Middle frontal gyrus (tissue), 1 donor: ENCODE results near the gene COMT.

Experiments used
- DNase-seq: peaks from one replicate; pipeline ENCODE4 v3.0.0-alpha.2; 2015; ENCODE audit warnings: low spot score; ENCODE audit errors: extremely low spot score

The COMT gene

DNA sequence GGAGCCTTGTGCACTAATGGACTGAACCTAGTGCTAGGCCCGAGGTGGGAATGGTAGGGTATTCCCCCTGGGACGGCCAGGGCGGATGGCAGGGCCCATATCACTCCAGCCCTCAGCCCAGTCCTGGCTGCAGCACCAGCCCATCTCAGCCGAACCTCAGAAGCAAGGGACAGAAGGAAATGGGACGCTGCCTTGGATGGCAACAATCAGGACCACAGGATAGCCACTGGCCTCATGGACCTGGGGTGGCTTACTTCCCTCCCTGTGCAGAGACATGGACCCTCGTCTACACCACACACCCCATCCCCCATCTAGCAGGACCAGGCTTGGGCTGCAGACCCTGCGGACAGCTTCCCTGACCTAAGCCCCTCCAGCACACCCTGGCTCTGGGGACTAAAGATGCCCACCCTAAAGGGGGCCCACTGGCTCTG, 50.9 kb downstream of the COMT start:
- DNase-seq: no peak

DNA sequence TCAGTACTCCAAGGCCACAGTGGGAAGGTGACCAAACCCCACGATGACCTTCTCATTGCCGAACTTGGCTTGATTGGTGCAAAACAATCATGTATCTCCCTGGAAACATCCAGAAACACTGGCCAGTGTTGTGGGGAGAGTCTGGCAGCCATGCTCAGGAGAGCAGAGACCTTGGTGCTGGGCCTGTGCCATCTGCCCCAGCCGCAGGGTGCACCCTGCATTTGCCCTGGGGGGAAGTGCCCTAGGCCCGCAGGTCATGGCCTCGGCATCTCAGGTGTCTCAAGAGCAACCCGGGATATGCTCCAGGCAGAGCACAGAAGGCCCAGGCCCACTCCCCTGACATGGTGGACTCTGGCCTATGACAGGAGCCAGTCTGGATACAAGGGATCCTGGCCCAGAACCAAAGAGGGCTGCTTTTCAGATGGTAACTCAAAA, 51.4 kb downstream of the COMT start:
- DNase-seq: no peak

DNA sequence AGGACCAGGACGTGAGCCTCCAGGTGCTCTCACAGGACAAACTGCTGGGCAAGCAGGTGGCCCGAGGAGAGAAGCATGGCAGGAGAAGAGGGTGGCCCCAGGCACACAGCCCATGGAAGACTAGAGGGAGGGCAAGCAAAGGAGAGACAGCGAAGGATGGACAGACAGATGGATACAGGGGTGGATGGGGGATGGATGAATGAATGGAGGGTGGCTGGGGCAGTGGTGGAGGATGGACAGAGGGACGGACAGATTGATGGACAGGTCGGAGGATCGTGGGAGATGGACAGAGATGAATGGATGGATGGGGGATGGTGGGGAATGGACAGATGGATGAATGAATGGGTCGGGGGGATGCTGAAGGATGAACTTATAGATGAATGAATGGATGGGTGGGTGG, 52.4 kb downstream of the COMT start:
- no peak for DNase-seq

DNA sequence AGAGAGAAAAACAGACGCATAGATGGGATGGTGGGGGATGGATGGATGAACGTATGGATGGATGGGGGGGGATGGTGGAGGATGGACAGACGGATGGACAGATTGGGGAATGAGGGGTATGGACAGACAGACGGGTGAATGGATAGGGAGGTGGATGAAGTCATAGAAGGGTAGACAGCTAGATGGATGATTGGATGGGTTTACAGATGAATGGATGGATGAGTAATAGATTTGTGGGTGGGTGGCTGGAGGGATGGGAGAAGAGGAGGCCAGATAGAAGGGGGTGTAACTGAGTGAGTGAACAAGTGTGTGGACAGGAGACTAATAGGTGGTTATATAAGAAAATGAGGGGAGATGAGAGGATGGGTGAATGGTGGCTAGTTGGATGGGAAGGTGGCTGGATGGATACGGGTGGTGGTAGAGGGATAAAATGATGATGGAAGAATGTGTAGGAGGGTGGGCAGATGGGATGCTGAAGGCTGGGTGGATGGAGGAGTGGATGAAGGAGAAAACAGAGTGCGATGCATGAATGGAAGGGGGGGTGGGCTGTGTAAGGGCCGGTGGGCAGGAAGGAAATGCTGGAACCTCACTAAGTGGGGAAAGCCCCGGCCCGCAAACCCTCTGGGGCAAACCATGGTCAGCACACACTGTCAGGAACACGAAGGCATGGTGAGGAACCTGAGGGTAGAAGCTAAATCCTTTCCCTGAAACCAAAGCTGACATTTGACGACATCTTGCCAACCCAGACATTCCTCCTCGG, 53.5 kb downstream of the COMT start:
- DNase-seq: no peak

DNA sequence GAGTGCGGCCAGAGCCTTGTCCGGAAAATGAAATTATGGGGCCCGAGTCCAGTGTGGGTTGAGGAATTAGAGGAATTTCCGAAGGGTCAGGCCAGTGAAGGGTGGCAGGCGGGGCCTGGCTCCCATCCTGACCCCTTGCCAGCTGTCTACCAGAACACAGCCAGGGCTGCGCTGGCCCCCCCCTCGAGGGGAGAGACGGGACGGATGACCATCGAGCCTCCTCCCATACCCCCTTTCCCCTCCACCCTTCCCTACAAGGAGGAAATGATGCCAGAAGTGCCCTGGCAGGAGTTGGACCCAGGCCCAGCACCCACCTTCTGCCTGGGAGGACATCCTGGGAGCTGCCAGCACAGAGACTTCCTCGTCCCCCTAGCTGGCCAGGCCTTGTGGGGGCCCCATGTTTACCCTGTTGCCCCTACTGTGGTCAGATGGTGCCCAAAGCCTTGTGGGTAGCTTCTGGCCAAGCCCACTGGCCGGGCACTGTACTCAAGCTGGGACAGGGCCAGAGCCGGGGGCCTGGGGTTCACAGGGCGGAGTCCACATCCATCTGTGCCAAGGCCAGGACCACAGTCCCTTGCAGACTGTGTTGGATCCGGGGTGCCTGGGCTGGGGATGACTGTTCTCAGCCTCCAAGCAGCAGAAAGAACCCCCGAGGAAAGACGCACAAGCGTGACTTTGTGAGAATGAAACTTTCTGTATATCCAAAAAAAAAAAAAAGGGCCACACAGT, 54.2 kb downstream of the COMT start:
- no peak for DNase-seq

DNA sequence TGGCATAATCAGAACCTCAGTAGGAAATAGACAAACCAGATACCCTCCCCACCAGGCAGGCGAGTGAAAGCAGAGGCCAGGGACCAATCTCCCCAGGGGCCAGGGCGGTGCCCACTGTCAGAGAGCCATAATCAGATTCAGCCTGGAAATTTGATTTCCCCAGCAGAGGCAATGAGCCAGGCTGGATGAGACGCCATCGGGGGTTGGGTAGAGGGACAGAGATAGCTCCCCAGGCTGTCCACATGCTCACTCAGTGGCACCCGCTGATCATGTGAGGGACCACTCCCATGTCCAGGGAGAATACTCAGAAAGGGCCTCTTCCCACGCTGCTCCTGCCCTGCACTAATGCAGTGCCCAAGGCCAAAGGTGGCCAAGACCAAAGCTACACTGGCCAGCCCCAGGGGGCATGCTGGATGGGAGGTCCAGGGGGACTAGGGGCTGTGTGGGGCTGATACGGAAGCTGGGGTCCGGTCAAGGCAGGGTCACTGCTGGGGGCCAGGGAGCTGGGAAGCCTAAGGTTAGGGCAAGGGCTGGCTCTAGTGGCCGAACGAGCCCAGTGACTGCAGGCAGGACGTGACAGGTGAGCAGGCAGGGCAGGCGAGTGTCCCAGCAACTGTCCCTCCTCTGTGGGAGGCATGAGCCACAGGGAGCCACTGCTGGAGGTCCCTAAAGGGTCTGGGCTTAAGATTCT, 55.3 kb downstream of the COMT start:
- no peak for DNase-seq

DNA sequence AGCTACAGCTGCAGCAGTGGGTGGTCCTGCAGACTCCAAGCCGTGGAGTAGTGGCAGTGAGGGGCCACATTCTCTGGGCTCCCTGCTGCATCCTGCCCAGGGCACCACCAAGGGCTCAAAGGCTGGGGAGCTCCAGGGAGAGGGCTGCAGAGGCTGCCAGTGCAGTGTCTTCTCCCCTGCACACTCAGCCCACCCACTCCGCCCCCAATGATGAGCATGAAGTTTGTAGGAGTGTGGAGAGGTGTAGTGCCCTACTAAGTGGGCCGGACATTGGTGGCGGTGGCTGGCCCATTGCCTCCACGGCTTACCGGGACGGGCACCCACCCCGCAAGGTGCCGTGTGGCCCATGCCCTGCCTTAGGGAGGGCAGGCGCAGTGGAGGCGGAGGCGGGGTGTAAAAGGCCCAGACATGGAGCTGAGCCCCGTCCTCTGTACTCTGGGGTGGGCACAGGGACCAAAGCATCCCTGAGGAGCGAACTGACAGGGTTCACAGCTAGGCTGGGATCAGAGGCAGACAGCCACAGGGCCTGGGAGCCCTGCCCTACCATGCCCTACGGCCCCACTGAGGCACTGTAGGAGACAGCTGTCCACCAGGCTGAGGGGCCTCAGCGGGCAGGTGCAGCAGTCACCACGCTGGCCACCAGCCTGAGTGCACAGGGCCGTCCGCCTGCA, 56.1 kb downstream of the COMT start:
- DNase-seq: no peak

DNA sequence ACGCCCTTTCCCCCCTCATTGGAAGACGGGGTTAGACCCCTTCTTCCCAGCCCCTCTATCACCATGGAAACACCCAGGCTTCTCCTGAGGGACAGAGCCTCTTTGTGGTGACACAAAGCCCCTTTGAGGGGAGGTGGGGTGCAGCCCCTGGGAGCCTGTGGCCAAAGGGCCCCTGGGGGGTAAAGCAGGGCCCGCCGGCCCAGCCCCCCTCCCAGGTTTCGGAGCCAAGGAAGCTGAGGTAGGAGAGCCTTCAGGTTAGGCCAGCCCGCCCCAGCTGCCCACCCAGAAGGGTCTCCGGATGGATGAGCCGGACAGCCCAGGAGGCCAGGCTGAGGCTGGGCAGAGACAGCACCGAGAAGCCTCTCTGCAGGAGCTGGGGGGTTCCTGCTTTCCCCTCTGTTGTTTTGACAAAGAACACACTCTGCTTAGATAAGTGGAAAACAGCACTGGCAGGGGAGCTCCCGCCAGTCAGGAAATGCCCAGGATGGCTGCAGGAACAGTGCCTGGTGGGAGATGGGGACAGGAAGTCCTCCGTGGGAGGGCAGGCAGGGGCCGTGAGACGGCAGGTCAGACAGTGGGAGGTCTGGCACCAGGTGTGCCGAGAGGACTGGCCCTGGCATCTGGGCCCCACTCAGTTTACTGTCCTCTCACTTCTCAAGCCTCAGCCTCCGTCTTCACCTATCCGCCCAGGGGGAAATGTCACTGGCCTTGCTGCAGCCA, 56.8 kb downstream of the COMT start:
- DNase-seq: no peak

DNA sequence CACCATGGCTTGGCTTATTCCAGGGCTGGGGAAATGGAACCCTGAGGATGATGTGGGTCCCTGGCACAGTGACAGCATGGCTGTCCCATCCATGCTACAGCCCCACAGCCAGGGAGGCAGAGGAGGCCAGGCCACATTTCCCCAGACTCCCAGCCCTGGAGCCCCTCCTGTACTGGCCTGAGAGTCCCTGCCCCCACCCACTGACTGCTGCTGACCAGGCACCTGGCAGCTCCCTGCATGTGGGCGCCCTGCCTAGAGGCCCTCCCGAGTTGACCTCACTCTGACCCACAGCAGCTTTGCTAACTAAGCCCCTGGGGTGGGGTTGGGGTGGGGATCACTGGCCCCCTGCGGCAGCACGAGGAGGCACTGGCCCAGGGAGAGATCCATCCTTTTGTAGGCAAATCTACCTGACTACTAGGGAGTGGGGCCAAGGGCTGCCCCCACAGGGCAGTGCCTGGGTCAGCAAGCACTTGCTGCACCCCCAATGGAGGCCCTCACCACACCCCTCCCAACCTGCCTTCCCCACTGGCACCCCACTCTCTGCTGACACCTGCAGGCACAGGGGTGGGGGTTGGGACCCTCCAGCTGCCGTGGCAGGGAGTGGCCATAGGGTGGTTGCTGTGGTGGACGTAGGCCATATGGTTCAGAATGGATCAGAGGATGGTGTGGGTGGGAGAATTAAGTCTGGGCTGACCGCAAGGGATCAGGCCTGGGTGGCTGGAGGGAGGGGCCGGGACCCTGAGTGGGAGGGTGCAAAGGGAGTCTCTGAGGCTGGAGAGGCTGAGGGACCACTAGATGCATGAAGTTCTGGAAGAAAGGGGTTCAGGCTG, 57.6 kb downstream of the COMT start:
- DNase-seq: no peak

DNA sequence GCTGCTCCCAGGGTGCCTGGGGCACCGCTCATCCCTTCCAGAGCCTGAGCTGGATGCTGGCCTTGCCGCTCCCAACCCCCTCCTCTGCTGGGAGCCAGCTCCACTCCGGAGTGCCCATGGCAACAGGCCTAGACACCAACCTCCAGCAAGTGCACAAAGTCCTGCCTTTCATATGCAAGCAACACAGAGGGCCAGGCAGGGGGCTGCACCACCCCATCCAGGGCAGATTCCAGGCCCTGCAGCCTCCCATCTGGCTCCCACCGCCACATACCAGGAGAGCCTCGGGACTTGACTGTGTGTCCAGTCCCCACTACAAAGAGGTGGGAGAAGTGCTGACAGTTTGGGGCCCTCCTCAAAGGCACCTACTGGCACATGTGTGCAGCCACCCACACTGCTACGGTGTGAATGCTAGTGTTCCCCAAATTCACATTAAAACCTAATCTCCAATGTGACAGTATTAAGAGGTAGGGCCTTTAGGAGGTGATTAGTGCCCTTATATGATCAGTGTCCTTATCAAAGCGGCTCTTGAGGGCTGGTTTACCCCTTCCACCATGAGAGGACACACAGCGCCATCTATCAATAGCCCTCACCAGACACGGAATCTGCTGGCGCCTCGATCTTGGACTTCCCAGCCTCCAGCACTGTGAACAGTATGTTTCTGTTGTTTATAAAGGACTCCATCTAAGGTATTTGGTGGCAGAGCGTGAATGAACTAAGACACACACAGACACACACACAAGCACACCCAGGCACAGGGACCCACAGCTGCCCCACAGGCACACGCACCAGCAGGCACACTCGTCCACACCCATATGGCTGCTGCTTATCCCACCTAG, 58.9 kb downstream of the COMT start:
- no peak for DNase-seq

DNA sequence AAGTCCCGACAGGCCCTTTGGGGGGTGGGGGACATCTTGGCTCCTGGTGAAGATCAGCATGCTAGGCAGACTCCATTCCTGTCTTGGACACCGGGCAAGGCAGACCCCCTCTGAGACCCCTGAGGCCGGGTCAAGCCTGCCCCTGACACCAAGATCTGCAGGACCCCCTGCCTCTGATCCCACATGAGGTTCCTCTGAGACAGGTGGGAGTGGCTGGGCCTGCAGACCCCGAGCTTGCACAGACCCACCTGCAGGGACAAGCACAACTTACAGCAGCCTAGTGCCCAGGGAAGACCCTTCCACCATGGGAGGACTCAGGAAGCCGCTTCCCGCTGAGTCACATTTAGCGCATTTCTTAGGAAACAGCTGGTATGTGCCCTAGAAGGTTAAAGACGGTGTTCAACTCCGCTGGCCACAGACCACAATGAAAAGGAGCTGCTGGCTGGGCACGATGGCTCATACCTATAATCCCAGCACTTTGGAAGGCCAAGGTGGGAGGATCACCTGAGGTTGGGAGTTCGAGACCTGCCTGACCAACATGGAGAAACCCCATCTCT, 59.6 kb downstream of the COMT start:
- no peak for DNase-seq

DNA sequence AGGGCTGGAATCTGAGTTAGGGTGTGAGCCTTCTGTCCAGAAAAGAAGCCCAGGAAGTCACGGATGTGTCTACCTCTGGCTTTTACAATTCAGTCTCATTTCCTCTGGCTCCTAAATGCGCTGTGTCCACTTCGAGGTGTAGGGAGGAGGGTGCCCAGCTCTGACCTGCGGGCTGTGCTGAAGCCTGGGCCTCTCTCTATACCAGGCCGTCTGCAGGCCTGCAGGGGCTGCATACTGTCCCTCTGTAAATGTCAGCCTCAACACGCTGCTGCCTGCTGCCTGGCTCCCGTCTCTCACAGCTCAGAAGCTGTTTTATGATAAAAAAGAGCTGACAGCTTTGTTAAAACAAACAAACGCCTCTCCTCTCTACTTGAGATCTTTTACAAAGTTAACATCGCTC, 60.6 kb downstream of the COMT start:
- DNase-seq: no peak

DNA sequence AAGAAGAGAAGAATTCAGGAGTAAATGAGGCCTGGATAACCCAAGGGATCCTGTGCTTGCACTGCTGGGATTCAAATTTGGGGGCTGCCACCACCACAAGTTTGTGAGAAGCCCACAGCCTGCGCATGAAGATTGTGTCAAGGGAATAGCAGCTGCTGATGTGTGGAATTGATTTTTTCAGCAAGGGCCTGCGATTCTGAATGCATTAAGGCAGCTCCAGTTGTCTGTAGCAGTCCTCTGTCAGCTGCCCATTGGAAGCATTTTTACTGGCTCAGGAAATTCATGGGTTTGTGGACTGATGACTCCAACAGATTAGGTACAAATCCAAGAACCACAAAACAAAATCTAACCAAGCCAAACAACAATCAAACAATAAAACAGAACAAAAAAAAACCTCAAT, 61.1 kb downstream of the COMT start:
- DNase-seq: no peak

DNA sequence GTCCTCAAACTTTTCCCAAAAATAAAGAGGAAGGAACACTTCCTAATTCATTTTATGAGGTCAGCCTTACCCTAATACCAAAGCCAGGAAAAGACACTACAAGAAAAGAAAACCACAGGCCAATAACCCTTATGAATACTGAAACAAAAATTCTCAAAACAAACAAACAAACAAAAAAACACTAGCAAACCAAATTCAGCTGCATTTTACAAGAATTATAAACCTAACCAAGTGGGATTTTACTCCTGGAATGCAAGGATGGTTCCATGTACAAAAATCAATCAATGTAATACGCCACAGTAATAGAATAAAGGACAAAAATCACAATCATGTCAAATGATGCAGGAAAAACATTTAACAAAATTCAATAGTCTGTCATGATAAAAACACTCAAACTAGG, 61.7 kb downstream of the COMT start:
- DNase-seq: no peak

DNA sequence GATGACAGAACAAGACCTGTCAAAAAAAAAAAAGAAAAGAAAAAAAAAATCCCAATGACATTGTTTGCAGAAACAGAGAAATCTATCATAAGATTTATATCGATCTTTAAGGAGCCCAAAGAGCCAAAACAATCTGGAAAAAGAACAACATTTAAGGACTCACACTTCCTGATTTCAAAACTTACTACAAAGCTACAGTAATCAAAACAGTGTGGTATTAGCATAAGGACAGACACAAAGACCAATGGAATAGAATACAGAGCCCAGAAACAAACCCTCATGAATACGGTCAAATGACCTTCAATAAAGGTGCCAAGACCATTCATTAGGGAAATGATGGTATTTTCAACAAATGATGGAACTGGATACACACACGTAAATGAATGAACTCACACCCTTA, 62.9 kb downstream of the COMT start:
- no peak for DNase-seq

DNA sequence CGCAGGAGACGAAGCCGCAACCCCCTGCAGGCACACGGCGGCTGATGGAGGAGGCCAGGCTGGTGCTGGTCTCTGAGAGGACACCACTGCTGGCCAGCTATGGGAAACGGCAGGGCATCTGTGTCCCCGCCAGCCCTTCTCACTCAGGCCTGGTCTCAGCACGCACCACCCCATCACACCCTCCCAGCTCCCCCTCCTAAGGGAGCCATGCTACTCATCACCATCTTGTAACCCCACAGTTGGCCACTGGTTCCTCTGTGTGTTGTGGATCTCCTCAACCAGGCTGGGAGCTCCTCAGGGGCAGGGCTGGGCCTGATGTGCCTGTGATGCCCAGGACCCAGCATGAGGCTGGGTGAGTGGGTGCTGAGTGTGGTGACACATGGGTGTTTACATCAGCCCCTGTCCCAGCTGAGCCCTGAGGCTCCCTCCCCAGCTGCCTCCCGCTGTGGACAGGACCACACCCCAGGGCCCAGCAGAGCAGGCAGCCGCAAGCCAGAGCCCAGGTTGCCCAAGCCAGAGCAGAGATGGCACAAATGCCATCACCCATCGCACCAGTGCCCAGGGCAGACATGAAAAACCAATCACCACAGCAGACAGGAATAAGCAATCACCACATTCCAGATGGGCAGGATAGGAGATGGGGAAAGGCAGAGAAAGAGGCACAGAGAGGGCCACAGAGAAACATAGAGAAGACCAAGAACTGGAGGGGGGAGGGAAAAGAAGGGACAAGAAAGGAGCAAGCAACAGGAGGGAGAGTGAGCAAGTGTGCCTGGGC, 66.8 kb downstream of the COMT start:
- no peak for DNase-seq

DNA sequence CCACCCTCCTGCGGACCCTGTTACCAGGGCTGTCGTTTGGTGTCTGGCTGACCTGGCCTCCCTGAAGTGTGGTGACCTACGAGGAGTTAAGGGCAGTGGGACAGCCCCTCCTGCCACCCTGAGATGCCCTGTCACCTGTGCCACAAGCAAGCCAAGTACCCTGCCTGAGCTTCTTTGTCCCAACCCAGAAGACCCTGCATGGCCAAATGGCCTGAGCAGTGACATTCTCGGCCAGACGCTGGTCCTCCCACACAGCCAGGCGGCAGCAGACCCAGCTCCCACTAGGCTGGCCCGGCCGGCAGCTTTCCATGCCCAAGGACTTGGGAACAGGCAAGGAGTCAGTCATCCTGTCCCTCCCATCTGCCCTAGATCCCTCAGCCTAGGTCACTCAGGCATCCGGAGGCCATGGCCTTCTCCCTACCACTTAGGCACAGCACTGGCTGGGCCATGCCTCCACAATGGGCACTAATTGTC, 67.5 kb downstream of the COMT start:
- DNase-seq: no peak
